GM15510 (cell line): ENCODE data around the gene BAK1.

Experiments used
- POLR2A ChIP-seq: IDR thresholded peaks from 3 replicates; pipeline ENCODE4 v1.6.1; 2011; ENCODE audit warnings: borderline replicate concordance; ENCODE audit not compliant: insufficient read length; ENCODE audit errors: extremely low read depth

BAK1 gene

GRCh38 chr6:33557376-33557775, 22.7 kb downstream of the BAK1 start:
- TF ChIP-seq POLR2A, result no peak

GRCh38 chr6:33552252-33552651, 27.8 kb downstream of the BAK1 start:
- TF ChIP-seq POLR2A, result no peak

- no peak for TF ChIP-seq POLR2A
Observed at GRCh38 chr6:33551538-33551937, 28.5 kb downstream of the BAK1 start.

- no peak for TF ChIP-seq POLR2A
Observed at GRCh38 chr6:33549896-33550295, 30.2 kb downstream of the BAK1 start.

DNA sequence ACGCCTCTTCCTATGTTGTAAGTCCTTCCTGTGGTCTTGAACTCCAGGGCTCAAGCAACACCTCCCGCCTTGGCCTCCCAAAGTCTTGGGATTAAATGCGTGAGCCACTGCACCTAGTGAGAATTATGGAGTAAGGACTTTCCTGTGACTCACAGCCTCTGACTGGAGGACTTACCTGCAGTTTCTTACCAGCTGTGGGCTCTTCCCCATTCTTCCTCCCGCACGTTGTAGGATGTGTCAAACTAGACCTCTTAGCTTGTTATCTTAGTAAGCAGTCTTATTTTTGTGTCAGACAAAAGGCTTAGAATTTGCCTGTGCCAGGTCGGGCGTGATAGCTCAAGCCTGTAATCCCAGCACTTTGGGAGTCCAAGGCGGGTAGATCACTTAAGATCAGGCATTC, 30.9 kb downstream of the BAK1 start:
- TF ChIP-seq POLR2A, result no peak

DNA sequence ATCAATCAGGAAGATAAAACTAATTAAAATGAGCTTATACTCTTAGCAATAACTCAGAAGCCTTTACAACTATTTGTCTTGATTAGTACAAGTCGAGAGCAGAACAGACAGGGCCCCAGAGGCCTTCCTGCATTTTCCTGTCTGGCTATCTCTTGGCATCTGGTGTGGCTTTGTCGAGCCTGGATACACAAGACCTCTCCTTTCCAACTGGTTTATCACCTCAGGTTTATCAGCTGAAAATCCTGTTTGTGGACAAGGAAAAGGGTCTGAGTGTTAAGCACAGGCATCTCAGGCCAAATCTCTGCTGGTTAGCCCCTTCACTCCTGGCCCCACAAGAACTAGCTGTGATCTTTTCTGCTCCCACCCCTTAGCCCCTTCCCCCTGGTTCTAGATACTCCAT, 32.6 kb downstream of the BAK1 start:
- no peak for TF ChIP-seq POLR2A

GRCh38 chr6:33546766-33547165, 33.3 kb downstream of the BAK1 start:
- no peak for TF ChIP-seq POLR2A

DNA sequence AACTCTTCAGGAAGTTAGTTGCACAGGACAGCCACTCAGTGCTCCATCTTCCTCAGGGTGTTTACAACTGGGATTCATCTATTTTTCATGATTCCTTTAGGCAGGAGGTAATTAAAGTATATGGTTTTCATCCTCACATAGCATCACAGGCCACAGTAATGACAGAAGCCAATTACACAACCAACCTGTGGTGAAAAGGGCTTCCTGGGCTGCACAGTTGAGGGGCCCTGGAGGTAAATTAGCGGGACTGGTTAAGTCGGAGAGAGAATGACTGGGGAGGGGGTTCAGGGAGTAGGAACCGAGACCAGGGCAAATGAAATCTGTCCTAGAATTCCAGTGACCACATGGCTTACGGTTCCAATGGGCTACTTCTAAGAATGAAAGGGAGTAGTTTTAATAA, 37.0 kb downstream of the BAK1 start:
- no peak for TF ChIP-seq POLR2A

DNA sequence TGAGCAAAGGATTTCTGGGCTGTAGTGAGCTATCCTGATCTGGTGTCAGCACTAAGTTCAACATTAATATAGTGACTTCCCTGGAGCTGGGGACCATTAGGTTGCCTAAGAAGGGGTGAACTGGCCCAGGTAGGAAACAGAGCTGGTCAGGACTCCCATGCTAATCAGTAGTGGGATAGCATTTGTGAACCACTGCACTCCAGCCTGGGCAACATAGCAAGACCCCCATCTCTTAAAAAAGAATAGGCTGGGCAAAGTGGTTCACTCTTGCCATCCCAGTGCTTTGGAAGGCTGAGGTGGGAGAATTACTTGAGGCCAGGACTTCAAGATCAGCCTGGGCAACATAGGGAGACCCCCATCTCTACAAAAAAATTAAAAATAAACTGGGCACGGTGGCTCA, 39.3 kb downstream of the BAK1 start:
- TF ChIP-seq POLR2A, result no peak

DNA sequence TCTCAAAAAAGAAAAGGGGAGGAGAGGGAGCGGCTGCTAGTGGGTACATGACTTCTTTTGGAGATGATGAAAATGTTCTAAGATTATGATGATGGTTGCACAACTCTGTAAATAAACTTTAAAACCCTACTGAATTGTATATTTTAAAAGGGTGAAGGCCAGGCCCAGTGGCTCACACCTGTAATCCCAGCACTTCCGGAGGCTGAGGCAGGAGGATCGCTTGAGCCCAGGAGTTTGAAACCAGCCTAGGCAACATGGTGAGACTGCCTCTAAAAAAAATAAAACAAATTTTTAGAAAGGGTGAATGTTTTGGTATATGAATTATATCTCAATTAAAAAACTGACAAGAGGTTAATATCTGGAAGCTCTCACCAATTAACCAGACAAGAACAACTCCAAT, 45.4 kb downstream of the BAK1 start:
- no peak for TF ChIP-seq POLR2A
